Parathyroid adenoma (tissue), 2 donors: ENCODE measurements around the gene MAN2B2.
A peak's percentile ranks its signal among the peaks of the same experiment; 100 is the strongest.

Experiments
- H2AFZ ChIP-seq: fragments of 300-600 bp; sonication (generic); one replicate; pipeline ENCODE4 v1.7.0; 2017; ENCODE audit warnings: antibody characterized with exemption, mild to moderate bottlenecking
- H3K27ac ChIP-seq: fragments of 300-600 bp; sonication (generic); one replicate; pipeline ENCODE4 v1.7.0; 2017
- H3K27me3 ChIP-seq: fragments of 300-600 bp; sonication (generic); one replicate; pipeline ENCODE4 v1.7.0; 2017; ENCODE audit warnings: low read length; ENCODE audit not compliant: control insufficient read depth, insufficient read depth
- H3K36me3 ChIP-seq: fragments of 300-600 bp; sonication (generic); one replicate; pipeline ENCODE4 v1.7.0; 2017; ENCODE audit warnings: low read length; ENCODE audit not compliant: control insufficient read depth, insufficient read depth
- H3K4me1 ChIP-seq: fragments of 300-600 bp; sonication (generic); one replicate; pipeline ENCODE4 v1.7.0; 2017; ENCODE audit warnings: control low read depth
- H3K4me2 ChIP-seq: fragments of 300-600 bp; sonication (generic); one replicate; pipeline ENCODE4 v1.7.0; 2017; ENCODE audit warnings: low read length
- H3K4me3 ChIP-seq: fragments of 300-600 bp; sonication (generic); one replicate; pipeline ENCODE4 v1.7.0; 2017; ENCODE audit warnings: low read depth, low read length
- H3K79me2 ChIP-seq: fragments of 300-600 bp; sonication (generic); one replicate; pipeline ENCODE4 v1.7.0; 2017; ENCODE audit warnings: control low read depth
- H3K9ac ChIP-seq: fragments of 300-600 bp; sonication (generic); one replicate; pipeline ENCODE4 v1.7.0; 2017; ENCODE audit warnings: mild to moderate bottlenecking
- H3K9me3 ChIP-seq: fragments of 300-600 bp; sonication (generic); one replicate; pipeline ENCODE4 v1.7.0; 2017; ENCODE audit warnings: low read length; ENCODE audit not compliant: control insufficient read depth
- CTCF ChIP-seq: fragments of 300-600 bp; sonication (generic); IDR thresholded peaks from one replicate; pipeline ENCODE4 v1.7.0; 2017; ENCODE audit warnings: antibody characterized with exemption, mild to moderate bottlenecking
- donor health status: primary hyperparathyroidism.

The MAN2B2 gene

DNA sequence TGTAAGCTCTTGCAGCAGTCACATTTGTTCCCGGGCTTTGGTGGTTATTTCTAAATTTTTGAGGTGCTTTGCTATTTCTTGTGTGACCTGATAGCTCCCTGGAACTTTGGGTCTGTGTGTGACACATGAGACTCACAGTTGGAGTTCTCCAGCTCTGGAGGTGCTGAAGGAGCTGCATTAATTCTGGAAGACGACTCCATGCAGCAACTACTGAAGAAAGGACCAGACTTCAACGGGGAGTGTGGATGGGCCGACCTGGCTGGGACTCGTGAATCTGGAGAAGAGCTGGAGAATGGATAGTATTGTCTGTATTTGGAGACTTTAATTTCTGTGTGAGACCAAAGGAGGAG is 67.0 kb downstream of the MAN2B2 start:
- H3K36me3 ChIP-seq, result no peaks in the 10 kb centered on the region
- H3K27ac ChIP-seq, result peak overlapping the region; percentile 95
- no peak overlapping the region for H3K9ac ChIP-seq
- H3K9me3 ChIP-seq, result no peaks in the 10 kb centered on the region
- H3K4me2 ChIP-seq, result peak overlapping the region; percentile 74
- H2AFZ ChIP-seq, result no peak overlapping the region
- H3K79me2 ChIP-seq, result peaks cover 10% of the 10 kb centered on the region
- no peaks in the 10 kb centered on the region for H3K27me3 ChIP-seq
- TF ChIP-seq CTCF, result no peak
- peak overlapping the region; percentile 79 for H3K4me3 ChIP-seq
- H3K4me1 ChIP-seq, result peaks cover 5% of the 10 kb centered on the region

DNA sequence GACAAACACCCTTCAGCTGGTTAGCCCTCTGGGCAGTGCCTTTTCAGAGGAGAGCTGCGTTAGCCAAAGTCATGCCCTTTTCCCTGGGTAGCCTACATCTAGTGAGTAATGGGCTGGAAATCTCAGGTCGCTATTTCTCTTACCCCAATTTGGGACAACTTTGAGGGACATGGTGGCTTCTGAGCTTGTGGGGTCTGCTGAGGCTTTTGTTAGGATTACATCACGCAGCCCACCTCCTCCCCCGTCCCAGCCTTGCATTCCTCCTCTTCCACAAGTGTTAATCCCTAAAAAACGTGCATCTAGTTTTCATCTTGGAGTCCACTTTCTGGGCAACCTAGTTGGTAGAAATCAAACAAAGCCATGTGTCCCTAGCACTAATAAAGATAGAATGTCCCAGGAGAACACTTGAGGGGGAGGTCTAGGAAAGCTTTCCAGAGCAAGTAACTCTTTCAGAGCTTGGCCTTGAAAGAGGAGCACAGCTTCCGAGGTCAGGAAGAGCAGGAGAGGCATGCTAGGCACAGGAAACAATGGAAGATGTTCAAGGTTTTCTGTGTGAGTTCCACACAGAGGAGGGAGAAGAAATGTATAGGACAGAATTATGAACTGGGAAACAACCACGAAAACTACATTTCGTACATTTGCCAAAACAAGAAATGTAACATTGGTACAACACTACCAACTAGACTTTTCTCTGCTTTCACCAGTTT is 68.3 kb downstream of the MAN2B2 start:
- peaks cover 5% of the 10 kb centered on the region for H3K4me1 ChIP-seq
- no peak overlapping the region for H3K27ac ChIP-seq
- no peak overlapping the region for H3K4me3 ChIP-seq
- H3K79me2 ChIP-seq, result peaks cover 12% of the 10 kb centered on the region
- no peak overlapping the region for H3K9ac ChIP-seq
- H3K9me3 ChIP-seq, result no peaks in the 10 kb centered on the region
- no peak overlapping the region for H3K4me2 ChIP-seq
- H3K36me3 ChIP-seq, result no peaks in the 10 kb centered on the region
- H2AFZ ChIP-seq, result no peak overlapping the region
- no peaks in the 10 kb centered on the region for H3K27me3 ChIP-seq
- no peak for TF ChIP-seq CTCF

- no peaks in the 10 kb centered on the region for H3K36me3 ChIP-seq
- H3K4me3 ChIP-seq, result no peak overlapping the region
- peaks cover 12% of the 10 kb centered on the region for H3K79me2 ChIP-seq
- H3K9ac ChIP-seq, result no peak overlapping the region
- peaks cover 5% of the 10 kb centered on the region for H3K4me1 ChIP-seq
- H3K27ac ChIP-seq, result no peak overlapping the region
- H2AFZ ChIP-seq, result no peak overlapping the region
- no peaks in the 10 kb centered on the region for H3K9me3 ChIP-seq
- no peak for TF ChIP-seq CTCF
- no peak overlapping the region for H3K4me2 ChIP-seq
- H3K27me3 ChIP-seq, result no peaks in the 10 kb centered on the region
Measured at GRCh38 chr4:6644792-6645530, 70.0 kb downstream of the MAN2B2 start.

DNA sequence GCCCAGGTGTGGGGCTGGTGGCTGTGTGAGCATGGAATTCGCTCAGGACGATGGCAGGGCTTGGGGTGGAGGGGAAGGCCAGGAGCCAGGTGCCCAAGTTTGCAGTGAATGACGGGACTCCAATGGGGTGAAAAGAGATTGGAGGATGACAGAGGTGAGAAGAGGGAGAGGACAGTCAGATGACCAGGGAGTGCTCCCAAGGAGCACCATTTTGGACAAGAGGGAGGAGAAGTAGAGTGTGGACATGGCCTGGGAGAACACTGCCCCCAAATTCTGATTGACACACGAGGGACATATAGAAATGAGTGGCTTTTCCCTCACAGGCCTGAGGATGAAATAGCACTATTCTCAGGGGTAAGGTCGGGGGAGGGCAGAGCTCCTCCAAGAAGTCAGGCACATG is 72.2 kb downstream of the MAN2B2 start:
- Histone ChIP-seq H3K4me2 (no peak overlapping the region), H3K4me3 (no peak overlapping the region), H3K27ac (no peak overlapping the region), H3K36me3 (no peaks in the 10 kb centered on the region), H3K79me2 (peaks cover 12% of the 10 kb centered on the region), H3K27me3 (no peaks in the 10 kb centered on the region), H3K9ac (no peak overlapping the region), H3K9me3 (no peaks in the 10 kb centered on the region), H2AFZ (no peak overlapping the region), H3K4me1 (peaks cover 5% of the 10 kb centered on the region)
- no peak for TF ChIP-seq CTCF
